HG03196 (cell line): ENCODE data around the gene LYAR.
A peak's percentile ranks its signal among the peaks of the same experiment; 100 is the strongest.

Experiments used
- ATAC-seq: cut with Tn5 transposase; IDR thresholded peaks from one replicate; pipeline ENCODE4 v1.9.1; 2021; ENCODE audit not compliant: unreplicated experiment

Gene LYAR

DNA sequence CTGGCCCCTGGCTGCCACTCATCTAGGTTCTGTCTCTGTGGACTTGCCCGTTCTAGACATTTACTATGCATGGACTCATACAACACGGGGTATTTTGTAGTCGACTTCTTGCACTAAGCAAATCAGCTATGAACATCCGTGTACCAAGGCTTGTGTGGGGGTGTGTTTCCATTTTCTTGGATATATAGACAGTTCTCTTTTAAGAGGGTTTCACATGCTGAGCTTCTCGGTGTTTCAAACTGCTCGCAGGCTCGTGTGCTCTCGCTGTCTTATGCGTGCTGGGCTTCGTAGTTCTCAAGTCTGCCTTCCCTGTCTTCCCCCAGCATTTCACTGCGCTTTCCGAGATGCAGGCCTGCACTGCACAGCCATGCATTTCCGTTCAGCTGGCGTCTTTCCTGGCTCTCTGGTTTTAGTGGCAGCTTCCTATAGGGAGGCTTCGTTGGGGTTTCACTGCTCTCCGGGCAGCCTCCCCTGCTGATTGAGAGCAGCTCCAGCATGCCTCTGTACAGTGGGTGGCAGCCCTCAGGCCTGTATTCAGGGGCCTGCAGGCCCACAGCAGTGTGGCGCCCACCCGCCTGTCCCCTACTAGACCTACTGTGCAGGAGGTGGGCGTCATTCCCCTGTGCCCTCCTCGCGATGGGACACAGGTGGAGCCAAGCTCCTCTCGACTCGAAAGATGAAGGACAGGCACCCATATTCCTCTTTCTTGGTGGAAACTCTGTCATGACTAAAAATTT, 27.7 kb upstream of the LYAR start:
- ATAC-seq: no peak

- ATAC-seq: no peak
Measured at GRCh38 chr4:4316150-4316495, 26.2 kb upstream of the LYAR start.

DNA sequence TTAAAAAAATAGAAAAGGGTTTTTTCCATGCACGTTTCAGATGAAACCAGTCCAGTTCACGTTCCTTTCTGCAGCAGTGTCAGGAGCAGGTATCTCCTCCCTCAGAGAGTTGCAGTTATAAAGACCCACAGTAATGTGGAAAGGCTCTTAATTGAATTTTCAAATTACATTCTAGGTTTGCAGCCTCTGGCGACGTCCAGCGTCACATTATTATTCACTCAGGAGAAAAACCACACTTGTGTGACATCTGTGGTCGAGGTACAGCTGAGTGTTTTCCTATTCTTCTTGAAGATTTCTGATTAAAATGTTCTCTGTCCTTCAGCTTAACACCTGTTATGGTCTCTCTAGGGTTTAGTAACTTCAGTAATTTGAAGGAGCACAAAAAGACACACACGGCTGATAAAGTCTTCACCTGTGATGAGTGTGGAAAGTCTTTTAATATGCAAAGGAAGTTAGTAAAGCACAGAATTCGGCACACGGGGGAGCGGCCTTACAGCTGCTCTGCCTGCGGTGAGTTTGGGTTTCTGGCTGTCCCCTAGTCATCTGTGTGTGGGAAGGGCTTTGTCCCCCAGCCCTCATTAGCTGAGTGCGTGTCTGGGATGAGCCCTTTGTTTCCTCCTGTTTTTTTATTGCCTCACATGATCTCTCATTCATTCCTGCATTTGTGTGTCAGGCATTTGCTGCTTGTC, 25.7 kb upstream of the LYAR start:
- ATAC-seq: no peak

DNA sequence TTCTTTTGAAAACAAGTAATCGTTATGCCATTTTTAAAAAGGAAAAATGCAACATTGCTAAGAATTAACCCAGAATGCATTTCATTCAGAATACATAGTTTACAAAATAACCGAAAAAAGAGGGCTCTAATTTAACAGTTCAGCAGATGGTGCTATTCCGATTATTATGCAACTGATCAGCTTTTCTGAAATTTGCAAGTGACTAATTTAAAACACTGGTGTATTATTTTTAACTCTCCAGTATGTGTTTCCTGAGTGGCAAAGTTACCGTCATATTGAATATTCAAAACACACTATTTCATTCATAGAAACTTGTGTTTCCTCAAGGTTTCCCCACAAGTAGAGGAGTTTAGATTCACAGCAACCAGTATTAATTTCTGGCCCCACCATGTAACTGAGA, 21.2 kb upstream of the LYAR start:
- no peak for ATAC-seq

- ATAC-seq: no peak
Measured at GRCh38 chr4:4308800-4309441, 19.0 kb upstream of the LYAR start.

DNA sequence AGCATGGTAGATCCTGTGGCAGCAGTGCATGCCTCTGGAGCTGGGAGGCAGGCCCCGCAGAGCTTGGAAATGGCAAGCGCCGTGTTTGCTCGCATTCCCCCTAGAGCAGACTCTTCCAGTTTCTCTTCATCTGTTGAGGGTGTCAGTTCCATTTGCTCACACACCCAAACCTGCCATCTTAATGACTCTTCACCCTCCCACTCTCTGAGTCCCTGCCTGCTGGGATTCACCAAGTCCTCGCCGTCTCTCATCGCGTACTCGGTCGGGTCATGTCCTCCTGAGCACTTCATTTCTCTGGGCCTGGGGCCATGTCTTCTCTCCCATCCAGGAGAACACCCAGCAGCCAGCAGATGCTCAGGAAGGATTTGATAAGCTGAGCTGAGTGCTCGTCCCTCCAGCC, 17.0 kb upstream of the LYAR start:
- ATAC-seq: no peak

DNA sequence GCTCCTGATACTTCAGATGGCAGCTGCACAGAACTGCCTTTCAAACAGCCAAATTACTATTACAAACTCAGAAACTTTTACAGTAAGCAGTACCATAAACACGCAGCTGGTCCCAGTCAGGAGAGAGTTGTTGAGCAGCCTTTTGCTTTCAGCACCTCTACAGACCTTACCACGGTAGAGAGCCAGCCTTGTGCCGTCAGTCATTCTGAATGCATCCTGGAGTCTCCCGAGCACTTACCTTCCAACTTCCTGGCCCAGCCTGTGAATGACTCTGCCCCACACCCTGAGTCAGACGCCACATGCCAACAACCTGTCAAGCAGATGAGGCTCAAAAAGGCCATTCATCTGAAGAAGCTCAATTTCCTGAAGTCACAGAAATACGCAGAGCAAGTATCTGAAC, 12.5 kb upstream of the LYAR start:
- no peak for ATAC-seq

DNA sequence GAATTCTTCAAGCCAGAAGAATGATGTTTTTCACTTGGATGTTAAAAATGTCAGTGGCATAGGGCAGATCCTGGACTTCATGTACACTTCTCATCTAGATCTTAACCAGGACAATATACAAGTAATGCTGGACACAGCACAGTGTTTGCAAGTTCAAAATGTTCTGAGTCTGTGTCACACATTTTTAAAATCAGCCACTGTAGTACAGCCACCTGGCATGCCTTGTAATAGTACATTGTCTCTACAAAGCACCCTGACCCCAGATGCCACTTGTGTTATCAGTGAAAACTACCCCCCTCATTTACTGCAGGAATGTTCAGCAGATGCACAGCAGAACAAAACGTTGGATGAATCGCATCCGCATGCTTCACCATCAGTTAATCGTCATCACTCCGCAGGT, 12.0 kb upstream of the LYAR start:
- ATAC-seq: no peak

- no peak for ATAC-seq
Measured at GRCh38 chr4:4299006-4299405, 9.1 kb upstream of the LYAR start.

GRCh38 chr4:4296283-4296846, 6.4 kb upstream of the LYAR start:
- no peak for ATAC-seq

DNA sequence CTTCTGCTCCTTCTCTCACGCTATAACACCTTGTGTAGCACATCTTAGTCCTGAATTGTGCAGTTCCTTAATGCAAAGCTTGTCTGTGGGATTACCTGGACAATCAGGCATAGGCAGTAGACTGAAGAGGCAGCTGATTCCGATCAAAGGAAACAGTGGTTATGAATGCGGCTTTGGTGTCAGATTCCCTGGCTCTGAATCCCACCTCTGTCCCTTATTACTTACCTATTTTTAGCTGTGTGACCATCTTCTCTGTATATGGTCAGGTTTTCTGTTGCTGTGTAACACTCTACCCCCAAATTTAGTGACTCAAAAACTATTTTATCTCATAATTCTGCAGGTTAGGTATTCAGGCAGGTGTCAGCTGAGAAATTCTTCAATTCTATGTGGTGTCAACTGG, 3.3 kb upstream of the LYAR start:
- ATAC-seq: no peak

DNA sequence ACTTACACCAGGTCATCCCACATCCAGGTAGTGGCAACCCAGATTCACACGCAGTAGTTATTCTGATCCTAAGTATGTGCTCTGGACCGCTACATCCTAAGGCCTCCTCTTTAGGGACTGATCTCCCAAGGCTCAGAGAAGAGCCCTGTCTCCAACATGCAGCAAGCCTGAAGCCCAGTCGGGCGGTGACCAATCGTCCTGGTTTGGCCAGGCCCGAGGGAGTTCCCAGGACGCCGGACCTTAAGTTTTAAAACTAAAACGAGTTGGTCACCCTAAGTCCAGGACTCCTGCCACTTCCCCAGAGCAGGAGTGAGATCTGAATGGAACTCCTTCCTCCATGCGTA, 385 bp downstream of the LYAR start:
- peak; percentile 25 for ATAC-seq

DNA sequence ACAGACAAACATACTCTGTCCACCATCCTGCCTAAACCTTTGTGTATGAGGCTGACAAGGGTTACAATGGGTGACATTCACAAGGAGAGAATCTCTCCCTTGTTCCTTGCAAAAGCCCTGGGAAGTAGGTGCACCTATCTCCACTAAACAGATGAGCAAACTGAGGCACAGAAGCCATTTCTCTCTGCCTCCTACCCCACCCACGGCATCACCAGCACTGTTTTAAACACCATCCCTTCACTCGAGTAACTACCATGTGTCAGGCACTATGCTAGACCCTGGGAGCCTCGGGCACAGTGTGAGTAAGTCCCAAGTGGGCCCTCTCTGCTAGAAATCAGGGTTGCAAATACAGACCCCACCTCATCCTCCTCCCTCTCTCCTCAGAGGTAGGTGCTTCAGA, 899 bp downstream of the LYAR start:
- no peak for ATAC-seq

- ATAC-seq: no peak
Measured at GRCh38 chr4:4288098-4288497, 1.9 kb downstream of the LYAR start.

GRCh38 chr4:4284827-4285618, 4.9 kb downstream of the LYAR start:
- ATAC-seq: no peak

DNA sequence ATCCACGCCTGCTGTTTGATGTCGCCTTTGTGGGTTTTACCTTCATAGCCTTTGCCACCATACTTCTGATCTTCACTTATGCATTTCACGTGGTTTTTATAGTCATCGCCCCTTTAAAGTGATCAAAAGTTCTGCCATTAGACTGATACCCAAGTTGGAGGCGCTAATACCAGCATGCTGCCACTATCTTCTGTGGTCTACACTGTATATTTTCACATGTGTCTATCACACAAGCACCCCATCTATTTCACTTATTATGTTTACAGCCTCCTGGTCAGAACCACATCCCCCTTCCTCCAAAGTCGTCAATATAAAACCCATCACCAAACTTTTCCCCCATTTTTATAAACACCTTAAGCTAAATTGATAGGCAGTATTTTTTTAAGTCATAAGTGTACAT, 8.2 kb downstream of the LYAR start:
- no peak for ATAC-seq

GRCh38 chr4:4277531-4277930, 12.4 kb downstream of the LYAR start:
- no peak for ATAC-seq

- no peak for ATAC-seq
Measured at GRCh38 chr4:4274226-4274625, 15.7 kb downstream of the LYAR start.

DNA sequence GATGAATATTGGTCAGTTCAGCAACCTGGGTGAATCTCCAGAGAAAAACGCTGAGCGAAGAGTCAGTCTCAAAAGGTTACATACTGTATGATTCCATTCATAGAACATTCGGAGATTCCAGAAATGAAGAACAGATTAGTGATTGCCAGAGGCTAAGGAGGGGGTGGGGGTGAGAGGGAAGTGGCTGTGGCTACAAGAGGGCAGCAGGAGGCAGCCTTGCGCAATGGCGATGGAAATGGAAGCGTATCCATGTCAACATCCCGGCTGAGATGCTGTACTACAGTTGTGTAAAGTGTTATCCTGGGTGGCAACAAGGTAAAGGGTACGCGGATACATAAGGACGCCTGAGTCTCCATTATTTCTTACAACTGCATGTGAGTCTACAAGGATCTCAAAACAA, 18.0 kb downstream of the LYAR start:
- ATAC-seq: no peak

DNA sequence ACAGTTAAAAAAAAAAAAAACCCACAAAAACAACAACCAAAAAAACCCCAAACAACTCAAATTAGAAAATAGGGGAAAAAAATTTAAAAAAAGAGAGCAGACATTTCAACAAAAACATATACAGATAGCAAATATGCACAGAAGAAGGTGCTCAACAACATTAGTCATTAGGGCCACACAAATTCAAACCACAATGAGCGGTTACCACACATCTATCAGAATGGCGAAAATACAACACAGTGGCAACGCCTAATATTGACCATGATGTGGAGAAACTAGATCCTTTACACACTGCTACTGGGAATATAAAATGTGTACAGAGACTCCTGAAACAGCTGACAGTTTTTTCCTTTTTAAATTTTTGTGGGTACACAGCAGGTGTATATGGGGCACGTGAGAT, 19.4 kb downstream of the LYAR start:
- no peak for ATAC-seq

DNA sequence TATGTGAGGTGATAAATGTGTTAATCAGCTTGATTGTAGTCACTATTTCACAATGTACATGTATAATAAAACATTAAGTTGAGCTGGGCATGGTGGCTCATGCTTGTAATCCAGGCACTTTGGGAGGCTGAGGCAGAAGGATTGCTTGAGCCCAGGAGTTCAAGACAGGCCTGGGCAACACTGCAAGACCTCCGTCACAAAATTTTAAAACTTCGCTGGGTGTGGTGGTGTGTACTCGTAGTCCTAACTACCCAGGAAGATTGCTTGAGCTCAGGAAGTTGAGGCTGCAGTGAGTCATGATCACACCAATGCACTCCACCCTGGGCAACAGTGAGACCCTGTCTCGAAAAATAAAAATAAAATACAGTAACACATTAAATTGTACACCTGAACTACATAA, 20.1 kb downstream of the LYAR start:
- no peak for ATAC-seq

DNA sequence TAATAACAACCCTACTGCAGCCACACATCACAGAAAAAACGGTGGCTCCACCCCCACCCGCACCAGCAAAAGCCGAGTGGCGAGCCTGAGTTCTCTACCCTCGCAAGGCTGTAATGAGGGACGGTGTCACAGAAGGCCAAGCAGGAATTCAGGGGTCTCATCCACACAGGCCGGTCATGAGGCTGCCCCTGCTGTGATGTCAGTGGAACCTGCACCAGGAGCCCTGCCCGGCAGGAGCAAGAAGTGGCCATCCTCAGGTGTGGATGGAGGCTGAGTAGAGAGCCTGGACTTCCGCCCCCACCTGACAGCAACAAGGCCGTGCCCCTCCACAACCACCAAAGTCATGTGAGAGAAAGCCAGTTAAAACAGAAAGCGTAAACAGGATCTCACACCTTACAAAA, 20.6 kb downstream of the LYAR start:
- ATAC-seq: no peak
